ENCODE data around the gene CD244. TPM values are rescaled to one million over a fixed set of nuclear protein-coding genes. Genes with fewer than 3 reads are reported as not detected.
"Not testable (repeated sequence)": the region's sequence is repeated elsewhere in the genome, so short reads cannot be mapped to it uniquely, and the experiment has no call there.

CD244 gene
- under 1 TPM; 0.37 to 0.87 TPM for total RNA-seq
- long read RNA-seq, partial matches to known transcripts, result 0 of 1 reads
- long read RNA-seq, other reads (novel, unspliced or antisense), result 0 of 1 reads

- peak in 1 of 2 donors; percentile 43 for DNase-seq
- ATAC-seq, result no peak
- intact Hi-C loops (cut with DNase I, micrococcal nuclease), result no loop called here
Measured at GRCh38 chr1:160862203-160863060, at the start of gene CD244. Gene CD244 (minus strand): TSS chr1:160862887. CDS start chr1:160862677, 210 bp downstream.

- ATAC-seq (no peak), DNase-seq (no peak)
- intact Hi-C loops (cut with DNase I, micrococcal nuclease), result no loop called here
Measured at GRCh38 chr1:160911925-160912324, 49.2 kb upstream of the CD244 start.

- DNase-seq (no peak), ATAC-seq (no peak)
- intact Hi-C loops (cut with DNase I, micrococcal nuclease), result no loop called here
Measured at GRCh38 chr1:160911441-160911840, 48.8 kb upstream of the CD244 start.

- intact Hi-C loops (cut with DNase I, micrococcal nuclease), result no loop called here
- ATAC-seq (no peak), DNase-seq (no peak)
Measured at GRCh38 chr1:160910170-160910750, 47.6 kb upstream of the CD244 start.

GRCh38 chr1:160907976-160908375, 45.3 kb upstream of the CD244 start:
- intact Hi-C loops (cut with DNase I, micrococcal nuclease), result no loop called here
- ATAC-seq (no peak), DNase-seq (no peak)

- DNase-seq (no peak), ATAC-seq (no peak)
- intact Hi-C loops (cut with DNase I, micrococcal nuclease), result no loop called here
Measured at GRCh38 chr1:160905617-160905989, 42.9 kb upstream of the CD244 start.

GRCh38 chr1:160904783-160905616, 42.3 kb upstream of the CD244 start:
- DNase-seq (no peak), ATAC-seq (no peak)
- intact Hi-C loops (cut with DNase I, micrococcal nuclease), result no loop called here

- ATAC-seq; DNase-seq; intact Hi-C loops (cut with DNase I, micrococcal nuclease): not testable (repeated sequence)
Measured at GRCh38 chr1:160902251-160902650, 39.6 kb upstream of the CD244 start.

- ATAC-seq (no peak), DNase-seq (no peak)
- intact Hi-C loops (cut with DNase I, micrococcal nuclease), result no loop called here
Measured at GRCh38 chr1:160901768-160902167, 39.1 kb upstream of the CD244 start.

- ATAC-seq; intact Hi-C loops (cut with DNase I, micrococcal nuclease); DNase-seq: not testable (repeated sequence)
Measured at GRCh38 chr1:160900683-160901082, 38.0 kb upstream of the CD244 start.

GRCh38 chr1:160894368-160895135, 31.9 kb upstream of the CD244 start:
- DNase-seq; ATAC-seq; intact Hi-C loops (cut with DNase I, micrococcal nuclease): not testable (repeated sequence)

- no peak for DNase-seq
- ATAC-seq, result no peak
- intact Hi-C loops (cut with DNase I, micrococcal nuclease), result no loop called here
Measured at GRCh38 chr1:160891474-160891873, 28.8 kb upstream of the CD244 start.

GRCh38 chr1:160888926-160889325, 26.2 kb upstream of the CD244 start:
- DNase-seq (no peak), ATAC-seq (peak; percentile 71)
- intact Hi-C loops (cut with DNase I, micrococcal nuclease), result no loop called here

GRCh38 chr1:160887071-160887470, 24.4 kb upstream of the CD244 start:
- DNase-seq, result no peak
- no peak for ATAC-seq
- intact Hi-C loops (cut with DNase I, micrococcal nuclease), result no loop called here

GRCh38 chr1:160885042-160885441, 22.4 kb upstream of the CD244 start, which contains the start of gene ITLN1:
Gene ITLN1 (minus strand): TSS chr1:160885180. CDS start chr1:160884877, 303 bp downstream.
- intact Hi-C loops (cut with DNase I, micrococcal nuclease), result no loop called here
- DNase-seq (peak in 1 of 2 donors; percentile 36), ATAC-seq (peak; percentile 15)

- DNase-seq (no peak), ATAC-seq (peak; percentile 52)
- intact Hi-C loops (cut with DNase I, micrococcal nuclease), result no loop called here
Measured at GRCh38 chr1:160884579-160884978, 21.9 kb upstream of the CD244 start.

- intact Hi-C loops (cut with DNase I, micrococcal nuclease), result no loop called here
- ATAC-seq, result no peak
- DNase-seq, result no peak
Measured at GRCh38 chr1:160883581-160884513, 21.2 kb upstream of the CD244 start.
